HCT116 (cell line): Measurements from ENCODE around the gene CDH23. TPM values are rescaled to one million over a fixed set of nuclear protein-coding genes. Genes with fewer than 3 reads are reported as not detected.

ENCODE experiments used
- ATAC-seq: fragments of 200-7000 bp; cut with Tn5 transposase; 2 replicates; pipeline ENCODE4 v1.9.1; 2020; ENCODE audit warnings: mild to moderate bottlenecking, moderate library complexity
- BruUV-seq: library from RNA; stranded (reverse); fragments of 400-500 nt; replicated peaks from 2 replicates; lab custom pipeline; 2021; lab: Mats Ljungman, UMichigan
- CTCF ChIA-PET: fragments of 300-600 bp; sonication (Branson Sonifier 250); formaldehyde crosslinking; loops from one replicate; lab custom pipeline; 2021; ENCODE audit warnings: antibody characterized with exemption; lab: Charles Lee
- POLR2A ChIA-PET: fragments of 300-600, 350-600 bp; sonication (Branson Sonifier 250); formaldehyde crosslinking; loops from one replicate; lab custom pipeline; 2021; ENCODE audit warnings: antibody characterized with exemption; lab: Charles Lee
- RAD21 ChIA-PET, 2 experiments: fragments of 300-600 bp; sonication (Branson Sonifier 250); formaldehyde crosslinking; loops; one replicate each; lab custom pipeline; 2023; ENCODE audit warnings: low total read pairs in 2 of 2; ENCODE audit not compliant: uncharacterized antibody in 2 of 2, unreplicated experiment in 2 of 2, low non-redundant PET in 1 of 2; lab: Charles Lee
- DNase-seq: peaks from one replicate; pipeline ENCODE4 v3.0.0-alpha.2; 2010; ENCODE audit warnings: low read depth, low spot score
- H2AFZ ChIP-seq: fragments of 200-600 bp; shearing (Covaris generic), sonication (generic); 2 replicates; pipeline ENCODE4 v1.6.1; 2017; ENCODE audit warnings: low read depth, mixed run types, mixed read lengths, antibody characterized with exemption, low read length; ENCODE audit not compliant: poor library complexity, severe bottlenecking
- H3K27ac ChIP-seq: 2 replicates; pipeline ENCODE4 v1.5.1; 2012; ENCODE audit warnings: low read depth, low read length
- H3K27me3 ChIP-seq: fragments of 200-600 bp; sonication (generic); 2 replicates; pipeline ENCODE4 v1.6.1; 2016; ENCODE audit warnings: mixed run types, low read length, mixed read lengths; ENCODE audit not compliant: insufficient read depth
- H3K36me3 ChIP-seq, 2 experiments: fragments of 200-500 bp in 1 of 2; fragments of 200-600 bp in 1 of 2; sonication (Bioruptor generic) in 1 of 2; sonication (generic) in 1 of 2; 2 replicates each; pipeline versions ENCODE4 v1.5.1 to v1.6.1; 2014 to 2016; ENCODE audit warnings: low read length in 2 of 2, inconsistent platforms in 1 of 2, mixed read lengths in 1 of 2, mixed run types in 1 of 2; ENCODE audit not compliant: insufficient read depth in 2 of 2, control insufficient read depth in 1 of 2
- H3K4me1 ChIP-seq, 2 experiments: fragments of 200-600 bp in 1 of 2; sonication (generic) in 1 of 2; 2 replicates each; pipeline versions ENCODE4 v1.5.1 to v1.6.1; 2012 to 2017; ENCODE audit warnings: low read length in 2 of 2, inconsistent platforms in 1 of 2, mild to moderate bottlenecking in 1 of 2, mixed read lengths in 1 of 2, mixed run types in 1 of 2, moderate library complexity in 1 of 2; ENCODE audit not compliant: insufficient read depth in 2 of 2, control insufficient read depth in 1 of 2
- H3K4me2 ChIP-seq: fragments of 200-600 bp; sonication (generic); 2 replicates; pipeline ENCODE4 v1.6.1; 2017; ENCODE audit warnings: mixed run types, low read length, mixed read lengths
- H3K4me3 ChIP-seq, 2 experiments: fragments of 200-600 bp in 1 of 2; sonication (generic) in 1 of 2; replicated peaks in 1 of 2; 2 replicates each; pipeline ENCODE4 v1.5.1; 2011 to 2016; ENCODE audit warnings: low read length in 2 of 2, control low read depth in 1 of 2, low read depth in 1 of 2, mild to moderate bottlenecking in 1 of 2, mixed read lengths in 1 of 2, mixed run types in 1 of 2
- H3K79me2 ChIP-seq: fragments of 200-600 bp; sonication (generic); 2 replicates; pipeline ENCODE4 v1.6.1; 2017; ENCODE audit warnings: mild to moderate bottlenecking, mixed run types, low read length, moderate library complexity, mixed read lengths; ENCODE audit not compliant: insufficient read depth
- H3K9ac ChIP-seq: fragments of 200-600 bp; sonication (generic); 2 replicates; pipeline ENCODE4 v1.6.1; 2016; ENCODE audit warnings: low read length, mixed read lengths
- H3K9me2 ChIP-seq: fragments of 200-600 bp; sonication (generic), shearing (Covaris generic); 2 replicates; pipeline ENCODE4 v1.6.1; 2017; ENCODE audit warnings: mixed run types, mild to moderate bottlenecking, moderate library complexity; ENCODE audit not compliant: insufficient read depth
- H3K9me3 ChIP-seq, 2 experiments: fragments of 200-500 bp in 1 of 2; fragments of 200-600 bp in 1 of 2; sonication (Bioruptor generic) in 1 of 2; sonication (generic) in 1 of 2; 2 replicates each; pipeline ENCODE4 v1.6.1; 2014 to 2017; ENCODE audit warnings: low read length in 2 of 2, mixed read lengths in 2 of 2, inconsistent platforms in 1 of 2, low read depth in 1 of 2, mild to moderate bottlenecking in 1 of 2, mixed run types in 1 of 2, moderate library complexity in 1 of 2; ENCODE audit not compliant: control insufficient read depth in 1 of 2, insufficient read depth in 1 of 2
- H4K20me1 ChIP-seq: fragments of 200-600 bp; sonication (generic), shearing (Covaris generic); 2 replicates; pipeline ENCODE4 v1.6.1; 2017; ENCODE audit warnings: mixed run types, mild to moderate bottlenecking, moderate library complexity; ENCODE audit not compliant: insufficient read depth
- CBX3 ChIP-seq: IDR thresholded peaks from 2 replicates; pipeline ENCODE4 v1.6.1; 2012; ENCODE audit warnings: low read depth
- CEBPB ChIP-seq: IDR thresholded peaks from 2 replicates; pipeline ENCODE4 v1.6.1; 2012; ENCODE audit warnings: low read depth
- EGR1 ChIP-seq: IDR thresholded peaks from 2 replicates; pipeline ENCODE4 v1.6.1; 2012; ENCODE audit warnings: low read depth
- ELF1 ChIP-seq: IDR thresholded peaks from 2 replicates; pipeline ENCODE4 v1.6.1; 2012; ENCODE audit warnings: low read depth, borderline replicate concordance
- EZH2 ChIP-seq: fragments of 200-600 bp; sonication (generic); IDR thresholded peaks from 2 replicates; pipeline ENCODE4 v1.6.1; 2017; ENCODE audit warnings: antibody characterized with exemption, mixed run types
- FOSL1 ChIP-seq: IDR thresholded peaks from 2 replicates; pipeline ENCODE4 v1.6.1; 2012; ENCODE audit warnings: low read depth
- JUND ChIP-seq: IDR thresholded peaks from 2 replicates; pipeline ENCODE4 v1.6.1; 2012
- POLR2A ChIP-seq: IDR thresholded peaks from 2 replicates; pipeline ENCODE4 v1.7.0; 2011; ENCODE audit warnings: borderline replicate concordance; ENCODE audit not compliant: insufficient read depth, insufficient read length; ENCODE audit errors: extremely low read depth
- POLR2AphosphoS5 ChIP-seq: IDR thresholded peaks from 2 replicates; pipeline ENCODE4 v1.6.1; 2011; ENCODE audit warnings: mild to moderate bottlenecking, low read depth, low read length, moderate library complexity
- RAD21 ChIP-seq: IDR thresholded peaks from 2 replicates; pipeline ENCODE4 v1.6.1; 2012; ENCODE audit warnings: low read depth, mild to moderate bottlenecking
- SIN3A ChIP-seq: IDR thresholded peaks from 2 replicates; pipeline ENCODE4 v1.6.1; 2012; ENCODE audit warnings: low read depth
- SP1 ChIP-seq: IDR thresholded peaks from 2 replicates; pipeline ENCODE4 v1.6.1; 2012; ENCODE audit warnings: low read depth
- SRF ChIP-seq: IDR thresholded peaks from 2 replicates; pipeline ENCODE4 v1.6.1; 2012; ENCODE audit warnings: low read depth
- ZBTB33 ChIP-seq: IDR thresholded peaks from 2 replicates; pipeline ENCODE4 v1.6.1; 2011; ENCODE audit warnings: mild to moderate bottlenecking, low read length, moderate library complexity; ENCODE audit not compliant: insufficient replicate concordance; ENCODE audit errors: extremely low read depth
- ZNF274 ChIP-seq: fragments of 200-500 bp; sonication (Bioruptor generic); IDR thresholded peaks from 2 replicates; pipeline ENCODE4 v1.6.1; 2014; ENCODE audit warnings: mild to moderate bottlenecking, low read depth, low read length, inconsistent platforms
- intact Hi-C: fragments of 100-400 bp; cut with micrococcal nuclease; formaldehyde crosslinking; loops from 2 replicates; pipeline ENCODE4 v1.10.0; 2022
- total RNA-seq: library from RNA; stranded (reverse); gene quantifications from one replicate; pipeline ENCODE4 v1.2.1, GENCODE V29; 2021; ENCODE audit not compliant: unreplicated experiment
- TF ChIP-seq, protein P1 (sequence below): IDR thresholded peaks from 2 replicates; pipeline ENCODE4 v1.6.1; 2012
- TF ChIP-seq, protein P2 (sequence below): IDR thresholded peaks from 2 replicates; pipeline ENCODE4 v1.6.1; 2012

Gene CDH23
- total RNA-seq, 1 experiment from 2014 or later = not detected

- TF ChIP-seq JUND (no peak), SIN3A (no peak), POLR2A (no peak), ELF1 (no peak), SP1 (no peak), EGR1 (no peak), ZBTB33 (no peak)
These were observed 368.6 kb downstream of the CDH23 start (continued) for GRCh38 chr10:71765176-71765904.

- peaks cover 66 to 98% of the 10 kb centered on the region in 2 experiments for H3K4me1 ChIP-seq
- POLR2A ChIA-PET = interaction anchor here (1.1 to 1.2 kb wide), 2 partner anchors 46 to 85 kb away, joined by 4 to 5 read pairs; partner anchors contain the start of gene PSAP
- BruUV-seq = no TSS peak
- no peaks in the 10 kb centered on the region for H3K9me2 ChIP-seq
- intact Hi-C loops = no loop called here
- peak; percentile 2; the same call in 1 of the 2 replicates for ATAC-seq
- no peaks in the 10 kb centered on the region for H3K9me3 ChIP-seq
- 0 out of 2 replicates have a peak, but pooled peaks cover 3% of the 10 kb centered on the region for H3K79me2 ChIP-seq
- peak overlapping the region; percentile 82 for H3K27ac ChIP-seq
- RAD21 ChIA-PET = interaction anchor here in 1 of 2 experiments (1.2 kb wide), 1 partner anchor 69 kb away, joined by 3 read pairs; no protein-coding TSS in a partner anchor
- peak overlapping the region; percentile 85 for H3K4me2 ChIP-seq
- no peaks in the 10 kb centered on the region for H4K20me1 ChIP-seq
- CTCF ChIA-PET = interaction anchor here (1.0 to 3.0 kb wide), 6 partner anchors 8 to 283 kb away, joined by 3 to 11 read pairs (median 6); no protein-coding TSS in a partner anchor
- no peaks in the 10 kb centered on the region for H3K27me3 ChIP-seq
- no peak for TF ChIP-seq CEBPB
- no peak for TF ChIP-seq CBX3
- no peak for TF ChIP-seq RAD21
- TF ChIP-seq, protein P1, sequence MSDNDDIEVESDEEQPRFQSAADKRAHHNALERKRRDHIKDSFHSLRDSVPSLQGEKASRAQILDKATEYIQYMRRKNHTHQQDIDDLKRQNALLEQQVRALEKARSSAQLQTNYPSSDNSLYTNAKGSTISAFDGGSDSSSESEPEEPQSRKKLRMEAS = no peak
- no peak for TF ChIP-seq ZBTB33
- TF ChIP-seq JUND = no peak
- TF ChIP-seq POLR2AphosphoS5 = no peak
- TF ChIP-seq EGR1 = no peak
- TF ChIP-seq ZNF274 = no peak
- TF ChIP-seq, protein P2, sequence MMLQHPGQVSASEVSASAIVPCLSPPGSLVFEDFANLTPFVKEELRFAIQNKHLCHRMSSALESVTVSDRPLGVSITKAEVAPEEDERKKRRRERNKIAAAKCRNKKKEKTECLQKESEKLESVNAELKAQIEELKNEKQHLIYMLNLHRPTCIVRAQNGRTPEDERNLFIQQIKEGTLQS = no peak
- TF ChIP-seq ELF1 = no peak
- no peak for TF ChIP-seq EZH2
- no peak for TF ChIP-seq SRF
- no peak for TF ChIP-seq POLR2A
- no peak for TF ChIP-seq SP1
- no peak for TF ChIP-seq FOSL1
- no peaks in the 10 kb centered on the region for H3K36me3 ChIP-seq
- no peak for DNase-seq
- peak overlapping the region in 1 of 2 experiments; percentile 52; a peak in 2 of 4 replicates for H3K4me3 ChIP-seq
- H3K9ac ChIP-seq = peak overlapping the region; percentile 64
- H2AFZ ChIP-seq = no peak overlapping the region
These were observed 369.4 kb downstream of the CDH23 start for GRCh38 chr10:71765906-71766716.
